Activated CD4-positive, alpha-beta memory T cell treated with anti-CD3 and anti-CD28 coated beads, Interleukin-2, amount 10 ng/mL, durations not matched to agents 7 days and 5 days (primary cell): ENCODE data around the gene UBP1. TPM values are rescaled to one million over a fixed set of nuclear protein-coding genes. Genes with fewer than 3 reads are reported as not detected.
"Not testable (repeated sequence)": the region's sequence is repeated elsewhere in the genome, so short reads cannot be mapped to it uniquely, and the experiment has no call there.

Source experiments
- CTCF ChIA-PET: fragments of 350-600 bp; sonication (Branson Sonifier 250); formaldehyde crosslinking; loops from one replicate; lab custom pipeline; 2021; ENCODE audit warnings: antibody characterized with exemption, inconsistent platforms; lab: Charles Lee
- POLR2A ChIA-PET: fragments of 350-600 bp; sonication (Branson Sonifier 250); formaldehyde crosslinking; loops from one replicate; lab custom pipeline; 2021; ENCODE audit warnings: antibody characterized with exemption; lab: Charles Lee
- DNase-seq: peaks from one replicate; pipeline ENCODE4 v3.0.0-alpha.2; 2020
- H3K27ac Mint-ChIP-seq: one replicate; pipeline ENCODE4 v1.8.0; 2021; ENCODE audit warnings: mild to moderate bottlenecking, mixed read lengths
- H3K27me3 Mint-ChIP-seq: one replicate; pipeline ENCODE4 v1.8.0; 2021; ENCODE audit warnings: mixed read lengths
- H3K36me3 Mint-ChIP-seq: one replicate; pipeline ENCODE4 v1.8.0; 2021; ENCODE audit warnings: low read depth, mixed read lengths
- H3K4me1 Mint-ChIP-seq: one replicate; pipeline ENCODE4 v1.8.0; 2021; ENCODE audit warnings: mixed read lengths
- H3K4me3 Mint-ChIP-seq: one replicate; pipeline ENCODE4 v1.8.0; 2021; ENCODE audit warnings: mild to moderate bottlenecking, mixed read lengths
- H3K9me3 Mint-ChIP-seq: one replicate; pipeline ENCODE4 v1.8.0; 2021; ENCODE audit warnings: mixed read lengths
- total RNA-seq, 2 experiments: library from RNA; stranded (reverse); gene quantifications; one replicate each; pipeline ENCODE4 v1.2.3, GENCODE V29; 2021

Gene UBP1
- total RNA-seq, 2 experiments from 2014 or later: 56.1 to 59.8 TPM

GRCh38 chr3:33447958-33448357 is 7.8 kb upstream of the UBP1 start:
- H3K4me1 Mint-ChIP-seq: peaks cover 6% of the 10 kb centered on the region
- H3K9me3 Mint-ChIP-seq: no peaks in the 10 kb centered on the region

GRCh38 chr3:33447256-33447625 is 7.0 kb upstream of the UBP1 start:
- POLR2A ChIA-PET, H3K4me1 Mint-ChIP-seq, H3K27me3 Mint-ChIP-seq, H3K27ac Mint-ChIP-seq, DNase-seq, CTCF ChIA-PET, H3K36me3 Mint-ChIP-seq, H3K9me3 Mint-ChIP-seq: not testable (repeated sequence)
- H3K4me3 Mint-ChIP-seq: peak overlapping the region; percentile 37

More at GRCh38 chr3:33447958-33448357, 7.8 kb upstream of the UBP1 start:
- no peaks in the 10 kb centered on the region for H3K27me3 Mint-ChIP-seq
- DNase-seq: no peak
- no peak overlapping the region for H3K27ac Mint-ChIP-seq
- ChIA-PET POLR2A (no interaction called here), CTCF (no interaction called here)
- no peak overlapping the region for H3K4me3 Mint-ChIP-seq
- H3K36me3 Mint-ChIP-seq: no peaks in the 10 kb centered on the region

GRCh38 chr3:33442190-33442589 is 2.0 kb upstream of the UBP1 start:
- CTCF ChIA-PET: interaction anchor here (1.0 kb wide), 1 partner anchor 12 kb away, joined by 3 read pairs; no protein-coding TSS in a partner anchor
- POLR2A ChIA-PET: interaction anchor here (1.4 to 5.2 kb wide), 4 partner anchors 12 to 357 kb away, joined by 3 to 42 read pairs (median 6); partner anchors contain the start of gene PDCD6IP
- no peaks in the 10 kb centered on the region for H3K36me3 Mint-ChIP-seq

GRCh38 chr3:33441225-33441976 is 1.2 kb upstream of the UBP1 start:
- peaks cover 39% of the 10 kb centered on the region for H3K4me1 Mint-ChIP-seq

More at GRCh38 chr3:33442190-33442589, 2.0 kb upstream of the UBP1 start:
- Mint-ChIP-seq H3K9me3 (no peaks in the 10 kb centered on the region), H3K4me1 (peaks cover 35% of the 10 kb centered on the region), H3K27me3 (no peaks in the 10 kb centered on the region), H3K27ac (peak overlapping the region; percentile 100), H3K4me3 (peak overlapping the region; percentile 99)
- no peak for DNase-seq

GRCh38 chr3:33439546-33440327 is 468 bp downstream of the UBP1 start:
- peak; percentile 64 for DNase-seq
- POLR2A ChIA-PET: interaction anchor here (1.0 to 5.2 kb wide), 14 partner anchors 9 to 1907 kb away, joined by 3 to 42 read pairs (median 6); partner anchors contain the start of genes DYNC1LI1, PDCD6IP and STT3B
- Mint-ChIP-seq H3K27ac (peak overlapping the region; percentile 100), H3K9me3 (no peaks in the 10 kb centered on the region), H3K4me1 (peaks cover 47% of the 10 kb centered on the region), H3K36me3 (peaks cover 6% of the 10 kb centered on the region), H3K4me3 (peak overlapping the region; percentile 99), H3K27me3 (no peaks in the 10 kb centered on the region)
- CTCF ChIA-PET: interaction anchor here (1.3 to 1.6 kb wide), 3 partner anchors 10 to 359 kb away, joined by 4 to 11 read pairs (median 5); partner anchors contain the start of gene PDCD6IP

More at GRCh38 chr3:33441225-33441976, 1.2 kb upstream of the UBP1 start:
- Mint-ChIP-seq H3K9me3 (no peaks in the 10 kb centered on the region), H3K4me3 (peak overlapping the region; percentile 99), H3K27ac (peak overlapping the region; percentile 100), H3K27me3 (no peaks in the 10 kb centered on the region), H3K36me3 (peaks cover 6% of the 10 kb centered on the region)
- CTCF ChIA-PET: interaction anchor here (0.9 to 1.7 kb wide), 7 partner anchors 11 to 357 kb away, joined by 3 to 11 read pairs (median 4); partner anchors contain the start of gene PDCD6IP
- DNase-seq: no peak
- POLR2A ChIA-PET: interaction anchor here (0.6 to 5.2 kb wide), 27 partner anchors 11 to 1909 kb away, joined by 3 to 42 read pairs (median 4); partner anchors contain the start of genes CNOT10, CRTAP, DYNC1LI1 and PDCD6IP

- Mint-ChIP-seq H3K9me3 (no peaks in the 10 kb centered on the region), H3K27ac (peak overlapping the region; percentile 89), H3K36me3 (peaks cover 6% of the 10 kb centered on the region), H3K27me3 (no peaks in the 10 kb centered on the region), H3K4me3 (peak overlapping the region; percentile 79), H3K4me1 (peaks cover 49% of the 10 kb centered on the region)
- POLR2A ChIA-PET: interaction anchor here (0.7 to 5.2 kb wide), 10 partner anchors 9 to 360 kb away, joined by 3 to 42 read pairs (median 8); partner anchors contain the start of gene PDCD6IP
- DNase-seq: no peak
- CTCF ChIA-PET: interaction anchor here (1.0 kb wide), 1 partner anchor 9 kb away, joined by 4 read pairs; no protein-coding TSS in a partner anchor
Measured at GRCh38 chr3:33438881-33439545, 1.2 kb downstream of the UBP1 start.

GRCh38 chr3:33438284-33438668 is 1.9 kb downstream of the UBP1 start:
- Mint-ChIP-seq H3K27ac (peak overlapping the region; percentile 89), H3K27me3 (no peaks in the 10 kb centered on the region), H3K4me3 (peak overlapping the region; percentile 79), H3K36me3 (peaks cover 11% of the 10 kb centered on the region), H3K4me1 (peaks cover 54% of the 10 kb centered on the region), H3K9me3 (no peaks in the 10 kb centered on the region)
- DNase-seq: no peak
- CTCF ChIA-PET: interaction anchor here (1.0 kb wide), 1 partner anchor 8 kb away, joined by 4 read pairs; no protein-coding TSS in a partner anchor
- POLR2A ChIA-PET: interaction anchor here (0.7 to 5.2 kb wide), 9 partner anchors 8 to 361 kb away, joined by 3 to 42 read pairs (median 7); partner anchors contain the start of gene PDCD6IP

GRCh38 chr3:33437556-33438283 is 2.5 kb downstream of the UBP1 start:
- DNase-seq: no peak
- ChIA-PET POLR2A (interaction anchor here (1.1 to 5.2 kb wide), 6 partner anchors 7 to 362 kb away, joined by 3 to 42 read pairs (median 14); partner anchors contain the start of gene PDCD6IP), CTCF (interaction anchor here (0.8 to 1.0 kb wide), 3 partner anchors 8 to 65 kb away, joined by 3 to 4 read pairs (median 4); no protein-coding TSS in a partner anchor)
- Mint-ChIP-seq H3K4me1 (peaks cover 56% of the 10 kb centered on the region), H3K36me3 (peaks cover 11% of the 10 kb centered on the region), H3K9me3 (no peaks in the 10 kb centered on the region), H3K4me3 (peak overlapping the region; percentile 79), H3K27me3 (no peaks in the 10 kb centered on the region), H3K27ac (peak overlapping the region; percentile 89)

GRCh38 chr3:33433843-33434242 is 6.4 kb downstream of the UBP1 start:
- no peak overlapping the region for H3K4me3 Mint-ChIP-seq
- peaks cover 70% of the 10 kb centered on the region for H3K4me1 Mint-ChIP-seq
- DNase-seq: no peak
- no peaks in the 10 kb centered on the region for H3K9me3 Mint-ChIP-seq
- ChIA-PET POLR2A (no interaction called here), CTCF (interaction anchor here (0.7 kb wide), 2 partner anchors 61 to 353 kb away, joined by 3 to 4 read pairs; no protein-coding TSS in a partner anchor)
- peaks cover 14% of the 10 kb centered on the region for H3K36me3 Mint-ChIP-seq
- H3K27me3 Mint-ChIP-seq: no peaks in the 10 kb centered on the region
- no peak overlapping the region for H3K27ac Mint-ChIP-seq

- ChIA-PET POLR2A (interaction anchor here (1.3 to 3.4 kb wide), 2 partner anchors 9 to 12 kb away, joined by 4 to 28 read pairs; partner anchors contain the start of gene UBP1), CTCF (interaction anchor here (0.8 to 2.6 kb wide), 4 partner anchors 8 to 58 kb away, joined by 3 to 11 read pairs (median 4); partner anchors contain the start of gene UBP1)
- no peak for DNase-seq
- H3K4me3 Mint-ChIP-seq: no peak overlapping the region
- H3K27me3 Mint-ChIP-seq: no peaks in the 10 kb centered on the region
- no peaks in the 10 kb centered on the region for H3K9me3 Mint-ChIP-seq
- peaks cover 57% of the 10 kb centered on the region for H3K4me1 Mint-ChIP-seq
- H3K36me3 Mint-ChIP-seq: peaks cover 8% of the 10 kb centered on the region
- H3K27ac Mint-ChIP-seq: no peak overlapping the region
Measured at GRCh38 chr3:33430571-33430970, 9.6 kb downstream of the UBP1 start.

- peaks cover 55% of the 10 kb centered on the region for H3K4me1 Mint-ChIP-seq
- ChIA-PET POLR2A (interaction anchor here (1.3 to 3.4 kb wide), 2 partner anchors 10 to 12 kb away, joined by 4 to 28 read pairs; partner anchors contain the start of gene UBP1), CTCF (interaction anchor here (0.8 to 2.6 kb wide), 4 partner anchors 8 to 57 kb away, joined by 3 to 11 read pairs (median 4); partner anchors contain the start of gene UBP1)
- DNase-seq: no peak
- H3K36me3 Mint-ChIP-seq: peaks cover 9% of the 10 kb centered on the region
- H3K9me3 Mint-ChIP-seq: no peaks in the 10 kb centered on the region
- H3K4me3 Mint-ChIP-seq: no peak overlapping the region
- H3K27me3 Mint-ChIP-seq: no peaks in the 10 kb centered on the region
- H3K27ac Mint-ChIP-seq: no peak overlapping the region
Measured at GRCh38 chr3:33430061-33430460, 10.1 kb downstream of the UBP1 start.
